SK-N-MC (cell line): ENCODE results near the gene SEMA3D.

Experiments
- EZH2 ChIP-seq: fragments of 200-600 bp; sonication (generic); IDR thresholded peaks from one replicate; pipeline ENCODE4 v1.6.1; 2017; ENCODE audit warnings: antibody characterized with exemption
- FOXP2 ChIP-seq: optimal IDR thresholded peaks from 2 replicates; pipeline ENCODE3; 2011; ENCODE audit warnings: mild to moderate bottlenecking, moderate library complexity; ENCODE audit not compliant: insufficient read depth; ENCODE audit errors: extremely low read length, control extremely low read depth
- POLR2AphosphoS5 ChIP-seq: IDR thresholded peaks from 2 replicates; pipeline ENCODE4 v1.6.1; 2012; ENCODE audit warnings: mild to moderate bottlenecking, low read depth, low read length, borderline replicate concordance

GRCh38 chr7:85224171-85224570 lies 37.3 kb upstream of the SEMA3D start:
- TF ChIP-seq POLR2AphosphoS5 = no peak
- TF ChIP-seq EZH2 = no peak
- TF ChIP-seq FOXP2 = no peak
